MM.1S (cell line): Measurements from ENCODE around the gene GARNL3.

Experiments used
- DNase-seq: peaks from one replicate; pipeline ENCODE4 v3.0.0-alpha.2; 2015
- H2AFZ ChIP-seq: fragments of 300-600 bp; sonication (generic); 2 replicates; pipeline ENCODE4 v1.6.0; 2016; ENCODE audit warnings: antibody characterized with exemption, low read length
- H3F3A ChIP-seq: fragments of 300-600 bp; sonication (generic); 2 replicates; pipeline ENCODE4 v1.6.1; 2016; ENCODE audit warnings: mild to moderate bottlenecking, antibody characterized with exemption, low read length, moderate library complexity, mixed read lengths; ENCODE audit not compliant: insufficient read depth
- H3K27ac ChIP-seq: fragments of 300-600 bp; sonication (generic); 2 replicates; pipeline ENCODE4 v1.5.1; 2016; ENCODE audit warnings: mild to moderate bottlenecking, low read length
- H3K27me3 ChIP-seq: fragments of 300-600 bp; sonication (generic); replicated peaks from 2 replicates; pipeline ENCODE4 v1.6.0; 2016; ENCODE audit warnings: low read length; ENCODE audit not compliant: insufficient read depth
- H3K36me3 ChIP-seq: fragments of 300-600 bp; sonication (generic); replicated peaks from 2 replicates; pipeline ENCODE4 v1.6.1; 2016; ENCODE audit warnings: mild to moderate bottlenecking, low read length, mixed read lengths; ENCODE audit not compliant: insufficient read depth
- H3K4me1 ChIP-seq: fragments of 300-600 bp; sonication (generic); 2 replicates; pipeline ENCODE4 v1.6.1; 2016; ENCODE audit warnings: low read length, mixed read lengths
- H3K4me2 ChIP-seq: fragments of 300-600 bp; sonication (generic); 2 replicates; pipeline ENCODE4 v1.6.0; 2016; ENCODE audit warnings: low read depth, low read length
- H3K4me3 ChIP-seq: fragments of 300-600 bp; sonication (generic); 2 replicates; pipeline ENCODE4 v1.5.1; 2016; ENCODE audit warnings: low read length, mixed read lengths
- H3K79me2 ChIP-seq: fragments of 300-600 bp; sonication (generic); 2 replicates; pipeline ENCODE4 v1.6.1; 2016; ENCODE audit warnings: mixed run types, low read length, mixed read lengths
- H3K9ac ChIP-seq: fragments of 300-600 bp; sonication (generic); 2 replicates; pipeline ENCODE4 v1.6.1; 2016; ENCODE audit warnings: low read length, mixed read lengths
- H3K9me2 ChIP-seq: fragments of 300-600 bp; sonication (generic); replicated peaks from 2 replicates; pipeline ENCODE4 v1.6.1; 2016; ENCODE audit warnings: mild to moderate bottlenecking, low read length, mixed read lengths; ENCODE audit not compliant: insufficient read depth
- H3K9me3 ChIP-seq: fragments of 300-600 bp; sonication (generic); replicated peaks from 2 replicates; pipeline ENCODE4 v1.6.1; 2016; ENCODE audit warnings: mild to moderate bottlenecking, low read length, mixed read lengths; ENCODE audit not compliant: insufficient read depth
- H4K20me1 ChIP-seq: fragments of 300-600 bp; sonication (generic); 2 replicates; pipeline ENCODE4 v1.6.1; 2016; ENCODE audit warnings: mild to moderate bottlenecking, low read length, moderate library complexity, mixed read lengths; ENCODE audit not compliant: insufficient read depth
- EZH2 ChIP-seq: fragments of 300-600 bp; sonication (generic); optimal IDR thresholded peaks from 2 replicates; pipeline ENCODE3; 2017; ENCODE audit warnings: low read depth, mild to moderate bottlenecking, antibody characterized with exemption, low read length, mixed read lengths
- EZH2phosphoT487 ChIP-seq: fragments of 300-600 bp; sonication (generic); IDR thresholded peaks from 2 replicates; pipeline ENCODE4 v1.6.1; 2018; ENCODE audit warnings: antibody characterized with exemption, low read length
- TF ChIP-seq, protein P1 (sequence below): fragments of 300-600 bp; sonication (generic); IDR thresholded peaks from 2 replicates; pipeline ENCODE4 v1.5.1; 2016; ENCODE audit warnings: antibody characterized with exemption, low read length, mixed read lengths

The GARNL3 gene

DNA sequence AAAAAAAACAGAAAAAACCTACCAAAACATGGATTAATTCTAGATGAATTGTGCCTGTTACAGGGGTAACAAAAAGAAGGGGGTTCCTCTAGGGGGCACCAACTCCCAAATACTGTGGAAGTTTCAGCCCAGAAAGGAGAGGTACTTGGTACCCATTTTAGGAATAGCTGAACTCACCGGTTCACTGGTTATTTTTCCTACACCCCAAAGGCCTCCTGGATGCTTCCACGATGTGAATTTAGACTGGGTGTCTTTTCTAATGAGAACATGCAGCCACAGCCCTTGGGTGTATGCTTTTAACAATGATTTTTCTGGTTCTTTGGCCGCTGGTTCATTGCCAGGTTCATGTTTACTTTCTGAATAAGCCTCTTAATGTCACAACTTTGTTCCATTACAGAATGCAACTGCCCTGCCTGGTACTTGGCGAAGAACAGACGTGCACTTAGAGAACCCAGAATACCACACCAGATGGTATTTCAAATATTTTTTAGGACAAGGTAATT, 46.7 kb downstream of the GARNL3 start:
- Histone ChIP-seq H4K20me1 (no peaks in the 10 kb centered on the region), H3K4me1 (no peaks in the 10 kb centered on the region), H3K9me2 (no peaks in the 10 kb centered on the region), H3F3A (no peaks in the 10 kb centered on the region), H3K27me3 (no peaks in the 10 kb centered on the region), H3K9me3 (no peaks in the 10 kb centered on the region), H3K27ac (no peak overlapping the region), H3K4me3 (no peak overlapping the region), H3K36me3 (no peaks in the 10 kb centered on the region), H3K79me2 (no peaks in the 10 kb centered on the region), H3K9ac (no peak overlapping the region), H2AFZ (no peak overlapping the region), H3K4me2 (no peak overlapping the region)
- DNase-seq = no peak
- TF ChIP-seq, protein P1, sequence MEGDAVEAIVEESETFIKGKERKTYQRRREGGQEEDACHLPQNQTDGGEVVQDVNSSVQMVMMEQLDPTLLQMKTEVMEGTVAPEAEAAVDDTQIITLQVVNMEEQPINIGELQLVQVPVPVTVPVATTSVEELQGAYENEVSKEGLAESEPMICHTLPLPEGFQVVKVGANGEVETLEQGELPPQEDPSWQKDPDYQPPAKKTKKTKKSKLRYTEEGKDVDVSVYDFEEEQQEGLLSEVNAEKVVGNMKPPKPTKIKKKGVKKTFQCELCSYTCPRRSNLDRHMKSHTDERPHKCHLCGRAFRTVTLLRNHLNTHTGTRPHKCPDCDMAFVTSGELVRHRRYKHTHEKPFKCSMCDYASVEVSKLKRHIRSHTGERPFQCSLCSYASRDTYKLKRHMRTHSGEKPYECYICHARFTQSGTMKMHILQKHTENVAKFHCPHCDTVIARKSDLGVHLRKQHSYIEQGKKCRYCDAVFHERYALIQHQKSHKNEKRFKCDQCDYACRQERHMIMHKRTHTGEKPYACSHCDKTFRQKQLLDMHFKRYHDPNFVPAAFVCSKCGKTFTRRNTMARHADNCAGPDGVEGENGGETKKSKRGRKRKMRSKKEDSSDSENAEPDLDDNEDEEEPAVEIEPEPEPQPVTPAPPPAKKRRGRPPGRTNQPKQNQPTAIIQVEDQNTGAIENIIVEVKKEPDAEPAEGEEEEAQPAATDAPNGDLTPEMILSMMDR = peak; percentile 22; the same call in 1 of the 2 replicates
- no peak for TF ChIP-seq EZH2

DNA sequence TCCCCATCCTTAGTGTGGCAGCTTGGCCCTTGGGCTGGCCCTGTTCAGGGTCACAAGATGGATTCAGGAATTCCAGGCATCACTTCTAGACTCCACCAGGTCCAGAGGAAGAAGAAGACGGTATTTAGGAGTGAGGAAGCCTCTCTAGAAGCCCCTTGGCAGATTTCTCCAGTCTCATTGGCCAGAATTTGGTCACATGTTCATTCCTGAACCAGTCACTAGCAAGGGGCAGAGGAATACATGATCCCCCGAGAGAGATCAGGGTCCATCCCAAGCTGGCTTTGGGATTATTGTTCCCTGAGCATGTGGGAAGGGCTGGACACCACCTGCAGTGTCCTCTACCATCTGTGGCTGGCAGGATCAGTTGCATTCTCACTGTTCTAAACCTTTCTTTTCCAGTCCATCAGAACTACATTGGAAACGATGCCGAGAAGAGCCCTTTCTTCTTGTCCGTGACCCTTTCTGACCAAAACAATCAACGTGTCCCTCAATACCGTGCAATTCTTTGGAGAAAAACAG, 48.5 kb downstream of the GARNL3 start:
- Histone ChIP-seq H3K36me3 (no peaks in the 10 kb centered on the region), H4K20me1 (no peaks in the 10 kb centered on the region), H3K27me3 (no peaks in the 10 kb centered on the region), H3K27ac (no peak overlapping the region), H3K4me2 (no peak overlapping the region), H3K4me3 (no peak overlapping the region), H2AFZ (no peak overlapping the region), H3K4me1 (no peaks in the 10 kb centered on the region), H3K79me2 (no peaks in the 10 kb centered on the region), H3F3A (no peaks in the 10 kb centered on the region), H3K9me3 (no peaks in the 10 kb centered on the region), H3K9ac (no peak overlapping the region), H3K9me2 (no peaks in the 10 kb centered on the region)
- TF ChIP-seq EZH2 (no peak), EZH2phosphoT487 (no peak)
- TF ChIP-seq, protein P1 = no peak
- no peak for DNase-seq

DNA sequence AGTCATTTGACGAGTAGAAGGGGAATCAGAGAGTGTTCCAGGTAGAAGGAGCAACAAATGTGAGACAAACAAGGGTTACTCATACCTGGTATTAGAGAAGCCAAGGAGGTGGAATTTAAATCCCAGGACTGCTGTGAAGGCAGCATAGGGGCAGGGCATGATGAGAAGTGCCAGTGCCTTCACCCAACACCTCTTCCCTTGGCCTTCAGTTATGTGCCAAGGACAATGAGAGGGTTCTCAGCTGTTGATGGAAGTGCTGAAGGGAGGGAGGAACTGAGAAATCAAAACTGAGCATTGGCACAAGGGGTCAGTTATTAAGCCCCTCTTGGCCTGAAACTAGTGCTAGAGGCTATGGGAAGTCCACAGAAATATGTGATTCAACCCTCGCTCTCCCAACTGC, 50.3 kb downstream of the GARNL3 start:
- H3K36me3 ChIP-seq = no peaks in the 10 kb centered on the region
- H3F3A ChIP-seq = no peaks in the 10 kb centered on the region
- H3K4me2 ChIP-seq = no peak overlapping the region
- no peak overlapping the region for H3K27ac ChIP-seq
- no peaks in the 10 kb centered on the region for H3K79me2 ChIP-seq
- no peaks in the 10 kb centered on the region for H3K9me3 ChIP-seq
- H3K9ac ChIP-seq = no peak overlapping the region
- TF ChIP-seq EZH2 = no peak
- TF ChIP-seq EZH2phosphoT487 = no peak
- TF ChIP-seq, protein P1 = no peak
- no peaks in the 10 kb centered on the region for H4K20me1 ChIP-seq
- H3K4me1 ChIP-seq = no peaks in the 10 kb centered on the region
- no peaks in the 10 kb centered on the region for H3K9me2 ChIP-seq
- no peak overlapping the region for H2AFZ ChIP-seq
- no peak overlapping the region for H3K4me3 ChIP-seq
- DNase-seq = no peak
- no peaks in the 10 kb centered on the region for H3K27me3 ChIP-seq
